IMR-90 (cell line): Measurements from ENCODE around the gene WFDC10B. TPM values are rescaled to one million over a fixed set of nuclear protein-coding genes. Genes with fewer than 3 reads are reported as not detected.

ENCODE experiments used
- ATAC-seq: fragments of 200-7000 bp; cut with Tn5 transposase; 2 replicates; pipeline ENCODE4 v1.9.1; 2020; ENCODE audit warnings: low read depth, mild to moderate bottlenecking, moderate library complexity
- BruUV-seq: library from RNA; stranded (reverse); fragments of 400-500 nt; replicated peaks from 2 replicates; lab custom pipeline; 2021; lab: Mats Ljungman, UMichigan
- CTCF ChIA-PET: fragments of 300-600 bp; formaldehyde crosslinking; extraction: SDS; loops from one replicate; lab custom pipeline; 2021; ENCODE audit warnings: antibody characterized with exemption; lab: Yijun Ruan, JAX
- POLR2A ChIA-PET: fragments of 300-600 bp; sonication (Branson Sonifier 250); formaldehyde crosslinking; loops from one replicate; lab custom pipeline; 2022; ENCODE audit warnings: antibody characterized with exemption; ENCODE audit not compliant: unreplicated experiment; lab: Charles Lee
- DNase-seq: peaks from one replicate; pipeline ENCODE4 v3.0.0; 2013
- H2AFZ ChIP-seq: replicated peaks from 2 replicates; pipeline ENCODE3; 2013; ENCODE audit warnings: low read length, mild to moderate bottlenecking; ENCODE audit not compliant: poor library complexity
- H2AK5ac ChIP-seq: 2 replicates; pipeline ENCODE4 v1.6.1; 2013; ENCODE audit warnings: low read depth, low read length, inconsistent platforms
- H2AK9ac ChIP-seq: replicated peaks from 2 replicates; pipeline ENCODE3; 2013; ENCODE audit warnings: mild to moderate bottlenecking, low read depth, low read length, moderate library complexity; ENCODE audit not compliant: poor library complexity
- H2BK120ac ChIP-seq: 2 replicates; pipeline ENCODE4 v1.6.1; 2013; ENCODE audit warnings: low read depth, low read length, inconsistent platforms
- H2BK15ac ChIP-seq: 3 replicates; pipeline ENCODE4 v1.6.1; 2013; ENCODE audit warnings: low read depth, low read length, inconsistent platforms
- H2BK20ac ChIP-seq: 2 replicates; pipeline ENCODE4 v1.6.1; 2013; ENCODE audit warnings: low read depth, mild to moderate bottlenecking, inconsistent platforms, low read length, moderate library complexity
- H2BK5ac ChIP-seq: 2 replicates; pipeline ENCODE4 v1.6.1; 2013; ENCODE audit warnings: mild to moderate bottlenecking, low read depth, low read length, inconsistent platforms; ENCODE audit not compliant: poor library complexity, severe bottlenecking
- H3K14ac ChIP-seq: replicated peaks from 2 replicates; pipeline ENCODE4 v1.6.1; 2013; ENCODE audit warnings: low read depth, low read length, inconsistent platforms
- H3K18ac ChIP-seq: 2 replicates; pipeline ENCODE4 v1.6.1; 2013; ENCODE audit warnings: low read depth, low read length, control low read depth
- H3K23ac ChIP-seq: 2 replicates; pipeline ENCODE4 v1.6.1; 2013; ENCODE audit warnings: low read depth, low read length, inconsistent platforms
- H3K27ac ChIP-seq: 2 replicates; pipeline ENCODE4 v1.5.1; 2013; ENCODE audit warnings: mild to moderate bottlenecking, control low read depth, low read length; ENCODE audit not compliant: insufficient read depth
- H3K27me3 ChIP-seq: 2 replicates; pipeline ENCODE4 v1.6.1; 2013; ENCODE audit warnings: low read length; ENCODE audit not compliant: control insufficient read depth, insufficient read depth
- H3K36me3 ChIP-seq: 2 replicates; pipeline ENCODE4 v1.6.1; 2013; ENCODE audit warnings: low read length, mixed read lengths; ENCODE audit not compliant: control insufficient read depth, insufficient read depth
- H3K4ac ChIP-seq: 2 replicates; pipeline ENCODE4 v1.6.1; 2013; ENCODE audit warnings: low read depth, low read length, inconsistent platforms
- H3K4me1 ChIP-seq: 2 replicates; pipeline ENCODE4 v1.6.1; 2013; ENCODE audit warnings: low read length, mixed read lengths; ENCODE audit not compliant: control insufficient read depth, insufficient read depth
- H3K4me2 ChIP-seq: 2 replicates; pipeline ENCODE4 v1.6.1; 2013; ENCODE audit warnings: low read depth, mild to moderate bottlenecking, control low read depth, low read length, moderate library complexity
- H3K4me3 ChIP-seq: 2 replicates; pipeline ENCODE4 v1.5.1; 2013; ENCODE audit warnings: low read depth, mild to moderate bottlenecking, control low read depth, low read length, moderate library complexity; ENCODE audit not compliant: insufficient read depth
- H3K56ac ChIP-seq: 2 replicates; pipeline ENCODE4 v1.6.1; 2013; ENCODE audit warnings: low read length, inconsistent platforms; ENCODE audit not compliant: insufficient read depth; ENCODE audit errors: extremely low read depth
- H3K79me1 ChIP-seq, 2 experiments: 2 replicates each; pipeline ENCODE4 v1.6.1; 2013; ENCODE audit warnings: low read length in 2 of 2, inconsistent platforms in 1 of 2, low read depth in 1 of 2
- H3K9ac ChIP-seq: 2 replicates; pipeline ENCODE4 v1.6.1; 2013; ENCODE audit warnings: low read depth, low read length, control low read depth
- H3K9me1 ChIP-seq: 2 replicates; pipeline ENCODE4 v1.6.1; 2013; ENCODE audit warnings: low read length, inconsistent platforms; ENCODE audit not compliant: insufficient read depth
- H3K9me3 ChIP-seq: 2 replicates; pipeline ENCODE4 v1.6.1; 2013; ENCODE audit warnings: low read length; ENCODE audit not compliant: control insufficient read depth, insufficient read depth
- H4K20me1 ChIP-seq: 2 replicates; pipeline ENCODE4 v1.6.1; 2013; ENCODE audit warnings: low read length, inconsistent platforms; ENCODE audit not compliant: insufficient read depth
- H4K5ac ChIP-seq: 2 replicates; pipeline ENCODE4 v1.6.1; 2013; ENCODE audit warnings: mild to moderate bottlenecking, low read depth, low read length, control low read depth
- H4K8ac ChIP-seq, 2 experiments: 2 replicates each; pipeline ENCODE4 v1.6.1; 2013; ENCODE audit warnings: low read depth in 2 of 2, low read length in 2 of 2, control low read depth in 1 of 2, inconsistent platforms in 1 of 2
- H4K91ac ChIP-seq: 2 replicates; pipeline ENCODE4 v1.6.1; 2013; ENCODE audit warnings: low read depth, low read length, inconsistent platforms; ENCODE audit not compliant: insufficient read depth
- BHLHE40 ChIP-seq: fragments of 150-350 bp; IDR thresholded peaks from 2 replicates; pipeline ENCODE4 v1.6.1; 2016; ENCODE audit warnings: mild to moderate bottlenecking, low read depth, low read length
- CEBPB ChIP-seq: IDR thresholded peaks from 2 replicates; pipeline ENCODE4 v1.6.1; 2012; ENCODE audit warnings: low read depth, low read length, improper control_type of control experiment
- CHD1 ChIP-seq: IDR thresholded peaks from 2 replicates; pipeline ENCODE4 v1.6.1; 2012; ENCODE audit warnings: low read depth, low read length, improper control_type of control experiment
- ELK1 ChIP-seq: fragments of 150-350 bp; IDR thresholded peaks from 2 replicates; pipeline ENCODE4 v1.6.1; 2016; ENCODE audit warnings: low read depth, mild to moderate bottlenecking, low read length, moderate library complexity, borderline replicate concordance
- FOS ChIP-seq: fragments of 150-350 bp; IDR thresholded peaks from 2 replicates; pipeline ENCODE4 v1.6.1; 2016; ENCODE audit warnings: low read depth, low read length
- MAFK ChIP-seq: IDR thresholded peaks from 2 replicates; pipeline ENCODE4 v1.6.1; 2012; ENCODE audit warnings: low read depth, low read length, improper control_type of control experiment
- POLR2A ChIP-seq: IDR thresholded peaks from 2 replicates; pipeline ENCODE4 v1.6.1; 2012; ENCODE audit warnings: mild to moderate bottlenecking, low read depth, low read length
- RAD21 ChIP-seq: IDR thresholded peaks from 2 replicates; pipeline ENCODE4 v1.6.1; 2012; ENCODE audit warnings: low read length, improper control_type of control experiment
- RCOR1 ChIP-seq: IDR thresholded peaks from 2 replicates; pipeline ENCODE4 v1.6.1; 2012; ENCODE audit warnings: mild to moderate bottlenecking, low read length, improper control_type of control experiment; ENCODE audit not compliant: insufficient replicate concordance
- RFX5 ChIP-seq: IDR thresholded peaks from 2 replicates; pipeline ENCODE4 v1.8.0; 2012; ENCODE audit warnings: low read depth, mild to moderate bottlenecking, low read length, moderate library complexity
- USF2 ChIP-seq: fragments of 150-350 bp; IDR thresholded peaks from 2 replicates; pipeline ENCODE4 v1.6.1; 2017; ENCODE audit warnings: mild to moderate bottlenecking, antibody characterized with exemption, low read length, low read depth
- WGBS, 2 experiments: methylation state at CpG; one replicate each; pipeline versions ENCODE4 v1.1.5 to v1.1.7; 2013; ENCODE audit warnings: missing lambda C conversion rate in 2 of 2; ENCODE audit not compliant: insufficient read length in 1 of 2; ENCODE audit errors: extremely low coverage in 2 of 2; 5-methylcytosine and 5-hydroxymethylcytosine counted together
- dilution Hi-C: fragments of 300-500 bp; cut with HindIII; formaldehyde crosslinking; loops from one replicate; pipeline ENCODE4 v1.14.3; 2018; ENCODE audit warnings: low sequenced_read_pairs; ENCODE audit not compliant: unreplicated experiment
- in situ Hi-C: fragments of 300-500 bp; cut with MboI; formaldehyde crosslinking; loops from 3 replicates; pipeline ENCODE4 v1.14.3; 2019; ENCODE audit warnings: low sequenced_read_pairs, inconsistent platforms, mixed read lengths
- intact Hi-C: fragments of 100-400 bp; cut with micrococcal nuclease; formaldehyde crosslinking; loops from 2 replicates; pipeline ENCODE4 v1.10.0; 2022
- polyA plus RNA-seq, 3 experiments: library from polyadenylated mRNA; depleted of rRNA; stranded (reverse); fragments of >200 nt; gene quantifications; 2 replicates each; pipeline ENCODE4 v1.2.3, GENCODE V29; 2012; ENCODE audit warnings: low replicate concordance in 1 of 3
- total RNA-seq: library from RNA; depleted of rRNA; stranded (reverse); fragments of >200 nt; gene quantifications from 2 replicates; pipeline ENCODE4 v1.2.3, GENCODE V29; 2012

WFDC10B gene
- total and polyA plus RNA-seq, 2 of the 4 experiments (the other 2 are of a cell fraction), result not detected

GRCh38 chr20:45695496-45695895 lies 9.3 kb downstream of the WFDC10B start:
- no peaks in the 10 kb centered on the region for H3K36me3 ChIP-seq
- H2AFZ ChIP-seq, result no peak overlapping the region
- H4K20me1 ChIP-seq, result no peaks in the 10 kb centered on the region
- H3K14ac ChIP-seq, result no peak overlapping the region
- no CpG with 5 or more reads among the region's 2 CpGs for WGBS, 2 experiments
- no peak overlapping the region for H4K5ac ChIP-seq
- no peak overlapping the region for H3K4me2 ChIP-seq
- H3K27ac ChIP-seq, result no peak overlapping the region
- no peak overlapping the region for H2AK5ac ChIP-seq
- H2BK5ac ChIP-seq, result no peak overlapping the region
- H3K18ac ChIP-seq, result no peak overlapping the region
- no peak overlapping the region for H3K56ac ChIP-seq
- H3K4me3 ChIP-seq, result no peak overlapping the region
- H3K27me3 ChIP-seq, result no peaks in the 10 kb centered on the region
- no peak overlapping the region for H4K91ac ChIP-seq
- no peak overlapping the region for H2AK9ac ChIP-seq
- DNase-seq, result no peak
- no peak overlapping the region for H4K8ac ChIP-seq
- in situ Hi-C loops (no loop called here), intact Hi-C loops (no loop called here), dilution Hi-C loops (no loop called here)
- H2BK120ac ChIP-seq, result no peak overlapping the region
- H3K23ac ChIP-seq, result no peak overlapping the region
- no peak overlapping the region for H2BK20ac ChIP-seq
- no peaks in the 10 kb centered on the region for H3K79me1 ChIP-seq
- POLR2A ChIA-PET, result no interaction called here
- CTCF ChIA-PET, result no interaction called here
- no peaks in the 10 kb centered on the region for H3K9me1 ChIP-seq
- H3K4me1 ChIP-seq, result no peaks in the 10 kb centered on the region
- no peaks in the 10 kb centered on the region for H3K9me3 ChIP-seq
- no peak for ATAC-seq
- BruUV-seq, result no TSS peak
- H3K4ac ChIP-seq, result no peak overlapping the region
- no peak for TF ChIP-seq RCOR1
- no peak for TF ChIP-seq BHLHE40
- TF ChIP-seq CHD1, result no peak
- TF ChIP-seq RFX5, result no peak
- no peak for TF ChIP-seq USF2
- TF ChIP-seq POLR2A, result no peak
- TF ChIP-seq FOS, result no peak
- TF ChIP-seq CEBPB, result no peak
- TF ChIP-seq MAFK, result no peak
- TF ChIP-seq RAD21, result no peak
- TF ChIP-seq ELK1, result no peak
- no peak overlapping the region for H3K9ac ChIP-seq
- no peak overlapping the region for H2BK15ac ChIP-seq
